CD4-positive, alpha-beta memory T cell (primary cell): Measurements from ENCODE around the gene CELF4. TPM values are rescaled to one million over a fixed set of nuclear protein-coding genes. Genes with fewer than 3 reads are reported as not detected.

Experiments used
- CTCF ChIA-PET: fragments of 350-600 bp; sonication (Branson Sonifier 250); formaldehyde crosslinking; loops from one replicate; lab custom pipeline; 2021; ENCODE audit warnings: inconsistent platforms; ENCODE audit not compliant: partially characterized antibody; lab: Charles Lee
- POLR2A ChIA-PET: fragments of 350-600 bp; sonication (Branson Sonifier 250); formaldehyde crosslinking; loops from one replicate; lab custom pipeline; 2021; ENCODE audit not compliant: partially characterized antibody; lab: Charles Lee
- DNase-seq, 5 donors: peaks; one replicate each; pipeline versions ENCODE4 v3.0.0 to v3.0.0-alpha.2; 2020 to 2022; ENCODE audit warnings: mixed read lengths in 1 of 5
- H3K27ac ChIP-seq: one replicate; pipeline ENCODE4 v1.7.0; 2013; ENCODE audit warnings: low read depth, low read length
- H3K27me3 ChIP-seq: 2 replicates; pipeline ENCODE4 v1.7.0; 2013; ENCODE audit warnings: mild to moderate bottlenecking, low read length, moderate library complexity; ENCODE audit not compliant: insufficient read depth
- H3K36me3 ChIP-seq: 2 replicates; pipeline ENCODE4 v1.7.0; 2013; ENCODE audit warnings: mild to moderate bottlenecking, low read length, moderate library complexity; ENCODE audit not compliant: insufficient read depth
- H3K4me1 ChIP-seq: 2 replicates; pipeline ENCODE4 v1.7.0; 2013; ENCODE audit warnings: mild to moderate bottlenecking, low read length, moderate library complexity; ENCODE audit not compliant: insufficient read depth
- H3K4me3 ChIP-seq, 2 donors: one replicate each; pipeline ENCODE4 v1.7.0; 2013; ENCODE audit warnings: low read length in 2 of 2, mild to moderate bottlenecking in 1 of 2
- H3K9me3 ChIP-seq, 2 donors: one replicate each; pipeline ENCODE4 v1.7.0; 2013; ENCODE audit warnings: low read length in 2 of 2, control low read depth in 1 of 2; ENCODE audit not compliant: control insufficient read depth in 1 of 2
- H3K27ac Mint-ChIP-seq, 7 donors: one replicate each; pipeline ENCODE4 v1.8.0; 2020 to 2021; ENCODE audit warnings: mixed read lengths in 7 of 7, mild to moderate bottlenecking in 6 of 7, inconsistent platforms in 3 of 7, moderate library complexity in 3 of 7
- H3K27me3 Mint-ChIP-seq, 2 donors: one replicate each; pipeline ENCODE4 v1.8.0; 2020 to 2021; ENCODE audit warnings: mixed read lengths in 2 of 2
- H3K36me3 Mint-ChIP-seq, 2 donors: one replicate each; pipeline ENCODE4 v1.8.0; 2020 to 2021; ENCODE audit warnings: mixed read lengths in 2 of 2, inconsistent platforms in 1 of 2, mild to moderate bottlenecking in 1 of 2
- H3K4me1 Mint-ChIP-seq, 4 donors: one replicate each; pipeline ENCODE4 v1.8.0; 2020 to 2021; ENCODE audit warnings: mixed read lengths in 4 of 4, mild to moderate bottlenecking in 1 of 4
- H3K4me3 Mint-ChIP-seq, 8 donors: one replicate each; pipeline ENCODE4 v1.8.0; 2020 to 2021; ENCODE audit warnings: mixed read lengths in 8 of 8, mild to moderate bottlenecking in 7 of 8, moderate library complexity in 6 of 8, inconsistent platforms in 3 of 8
- H3K9me3 Mint-ChIP-seq, 8 donors: one replicate each; pipeline ENCODE4 v1.8.0; 2020 to 2021; ENCODE audit warnings: mixed read lengths in 8 of 8, mild to moderate bottlenecking in 5 of 8, inconsistent platforms in 3 of 8, moderate library complexity in 1 of 8
- intact Hi-C: fragments of 100-400 bp; cut with micrococcal nuclease; formaldehyde crosslinking; loops from one replicate; pipeline ENCODE4 v1.15.1; 2023
- polyA plus RNA-seq, 2 donors: library from polyadenylated mRNA; unstranded; fragments of 300-500 nt; fragmentation: Illumina TruSeq; gene quantifications; one replicate each; pipeline ENCODE4 v1.2.3, GENCODE V29; 2021
- total RNA-seq, 2 experiments: library from RNA; stranded (reverse); gene quantifications; one replicate each; pipeline ENCODE4 v1.2.3, GENCODE V29; 2021

CELF4 gene
- total and polyA plus RNA-seq, 4 experiments from 2014 or later = 0.23 TPM; not detected in 3

GRCh38 chr18:37546272-37546537 is 19.4 kb downstream of the CELF4 start:
- ChIA-PET CTCF (no interaction called here), POLR2A (no interaction called here)
- Mint-ChIP-seq H3K27me3 (peaks cover 4 to 6% of the 10 kb centered on the region in 2 donors), H3K4me1 (no peaks in the 10 kb centered on the region), H3K27ac (no peak overlapping the region), H3K4me3 (no peak overlapping the region), H3K9me3 (peaks cover 0 to 2% (median 0%) of the 10 kb centered on the region in 8 donors), H3K36me3 (no peaks in the 10 kb centered on the region)
- Histone ChIP-seq H3K27ac (no peak overlapping the region), H3K9me3 (no peaks in the 10 kb centered on the region), H3K4me1 (no peaks in the 10 kb centered on the region), H3K36me3 (no peaks in the 10 kb centered on the region), H3K27me3 (no peaks in the 10 kb centered on the region), H3K4me3 (no peak overlapping the region)
- DNase-seq = no peak
- intact Hi-C loops = no loop called here

GRCh38 chr18:37545461-37546271 is 19.9 kb downstream of the CELF4 start:
- CTCF ChIA-PET = no interaction called here
- Histone ChIP-seq H3K27me3 (no peaks in the 10 kb centered on the region), H3K4me3 (no peak overlapping the region), H3K9me3 (no peaks in the 10 kb centered on the region), H3K36me3 (no peaks in the 10 kb centered on the region), H3K27ac (no peak overlapping the region), H3K4me1 (no peaks in the 10 kb centered on the region)
- H3K27ac Mint-ChIP-seq = no peak overlapping the region
- H3K36me3 Mint-ChIP-seq = no peaks in the 10 kb centered on the region
- peaks cover 6 to 8% of the 10 kb centered on the region in 2 donors for H3K27me3 Mint-ChIP-seq
- DNase-seq = no peak
- intact Hi-C loops = no loop called here
- no peak overlapping the region for H3K4me3 Mint-ChIP-seq
- H3K9me3 Mint-ChIP-seq = peaks cover 0 to 2% (median 0%) of the 10 kb centered on the region in 8 donors
- no peaks in the 10 kb centered on the region for H3K4me1 Mint-ChIP-seq
- POLR2A ChIA-PET = no interaction called here

- Mint-ChIP-seq H3K27me3 (peaks cover 8 to 9% of the 10 kb centered on the region in 2 donors), H3K4me3 (no peak overlapping the region), H3K4me1 (no peaks in the 10 kb centered on the region), H3K27ac (no peak overlapping the region), H3K9me3 (peaks cover 0 to 2% (median 0%) of the 10 kb centered on the region in 8 donors), H3K36me3 (no peaks in the 10 kb centered on the region)
- no peak for DNase-seq
- ChIA-PET POLR2A (no interaction called here), CTCF (no interaction called here)
- no peaks in the 10 kb centered on the region for H3K36me3 ChIP-seq
- no peaks in the 10 kb centered on the region for H3K9me3 ChIP-seq
- intact Hi-C loops = no loop called here
- no peak overlapping the region for H3K4me3 ChIP-seq
- no peak overlapping the region for H3K27ac ChIP-seq
- H3K4me1 ChIP-seq = no peaks in the 10 kb centered on the region
- no peaks in the 10 kb centered on the region for H3K27me3 ChIP-seq
These were observed 20.9 kb downstream of the CELF4 start for GRCh38 chr18:37544713-37545112.

GRCh38 chr18:37544217-37544616 is 21.4 kb downstream of the CELF4 start:
- CTCF ChIA-PET = no interaction called here
- H3K36me3 ChIP-seq = no peaks in the 10 kb centered on the region
- H3K27ac ChIP-seq = no peak overlapping the region
- Mint-ChIP-seq H3K27ac (no peak overlapping the region), H3K36me3 (no peaks in the 10 kb centered on the region), H3K4me3 (no peak overlapping the region), H3K27me3 (peaks cover 8 to 9% of the 10 kb centered on the region in 2 donors), H3K4me1 (no peaks in the 10 kb centered on the region), H3K9me3 (peaks cover 0 to 2% (median 0%) of the 10 kb centered on the region in 8 donors)
- H3K9me3 ChIP-seq = no peaks in the 10 kb centered on the region
- no peak overlapping the region for H3K4me3 ChIP-seq
- H3K4me1 ChIP-seq = no peaks in the 10 kb centered on the region
- no peak for DNase-seq
- intact Hi-C loops = no loop called here
- H3K27me3 ChIP-seq = no peaks in the 10 kb centered on the region
- POLR2A ChIA-PET = no interaction called here

GRCh38 chr18:37543321-37543720 is 22.3 kb downstream of the CELF4 start:
- ChIA-PET CTCF (no interaction called here), POLR2A (no interaction called here)
- no peak for DNase-seq
- H3K36me3 Mint-ChIP-seq = no peaks in the 10 kb centered on the region
- intact Hi-C loops = no loop called here
- Histone ChIP-seq H3K27ac (no peak overlapping the region), H3K4me1 (no peaks in the 10 kb centered on the region), H3K27me3 (no peaks in the 10 kb centered on the region), H3K36me3 (no peaks in the 10 kb centered on the region), H3K9me3 (no peaks in the 10 kb centered on the region), H3K4me3 (no peak overlapping the region)
- H3K9me3 Mint-ChIP-seq = peaks cover 0 to 2% (median 0%) of the 10 kb centered on the region in 8 donors
- H3K27ac Mint-ChIP-seq = no peak overlapping the region
- H3K27me3 Mint-ChIP-seq = peaks cover 10 to 15% of the 10 kb centered on the region in 2 donors
- peaks cover 0 to 3% (median 1%) of the 10 kb centered on the region in 4 donors for H3K4me1 Mint-ChIP-seq
- H3K4me3 Mint-ChIP-seq = no peak overlapping the region

- H3K27ac Mint-ChIP-seq = no peak overlapping the region
- intact Hi-C loops = no loop called here
- H3K9me3 Mint-ChIP-seq = peaks cover 0 to 2% (median 0%) of the 10 kb centered on the region in 8 donors
- POLR2A ChIA-PET = no interaction called here
- no peak overlapping the region for H3K27ac ChIP-seq
- H3K4me1 Mint-ChIP-seq = peaks cover 0 to 9% (median 5%) of the 10 kb centered on the region in 4 donors
- no peaks in the 10 kb centered on the region for H3K36me3 Mint-ChIP-seq
- H3K4me1 ChIP-seq = no peaks in the 10 kb centered on the region
- no peaks in the 10 kb centered on the region for H3K27me3 ChIP-seq
- peaks cover 13 to 18% of the 10 kb centered on the region in 2 donors for H3K27me3 Mint-ChIP-seq
- H3K9me3 ChIP-seq = no peaks in the 10 kb centered on the region
- H3K4me3 ChIP-seq = no peak overlapping the region
- DNase-seq = no peak
- H3K4me3 Mint-ChIP-seq = no peak overlapping the region
- H3K36me3 ChIP-seq = no peaks in the 10 kb centered on the region
- CTCF ChIA-PET = no interaction called here
These were observed 24.1 kb downstream of the CELF4 start for GRCh38 chr18:37541517-37541916.

- Histone ChIP-seq H3K36me3 (no peaks in the 10 kb centered on the region), H3K4me3 (no peak overlapping the region), H3K9me3 (no peaks in the 10 kb centered on the region), H3K27me3 (no peaks in the 10 kb centered on the region), H3K27ac (no peak overlapping the region), H3K4me1 (no peaks in the 10 kb centered on the region)
- CTCF ChIA-PET = no interaction called here
- intact Hi-C loops = no loop called here
- Mint-ChIP-seq H3K9me3 (peaks cover 0 to 2% (median 0%) of the 10 kb centered on the region in 8 donors), H3K27me3 (peaks cover 18% of the 10 kb centered on the region in 2 donors), H3K36me3 (no peaks in the 10 kb centered on the region), H3K4me3 (no peak overlapping the region), H3K4me1 (peaks cover 0 to 9% (median 5%) of the 10 kb centered on the region in 4 donors), H3K27ac (no peak overlapping the region)
- POLR2A ChIA-PET = no interaction called here
- DNase-seq = no peak
These were observed 25.0 kb downstream of the CELF4 start for GRCh38 chr18:37540424-37541138.
